Fibroblast of lung (primary cell): ENCODE data around the gene PWWP2B. TPM values are rescaled to one million over a fixed set of nuclear protein-coding genes. Genes with fewer than 3 reads are reported as not detected.

Source experiments
- DNase-seq, 2 donors: peaks; one replicate each; pipeline versions ENCODE4 v3.0.0 to v3.0.0-alpha.2; 2010; ENCODE audit warnings: low read depth in 2 of 2
- H2AFZ ChIP-seq: 2 replicates; pipeline ENCODE4 v1.5.1; 2012; ENCODE audit warnings: low read length, control low read depth, inconsistent platforms
- H3K27ac ChIP-seq: 2 replicates; pipeline ENCODE4 v1.5.1; 2011; ENCODE audit warnings: low read length, control low read depth; ENCODE audit not compliant: insufficient read depth
- H3K27me3 ChIP-seq: 2 replicates; pipeline ENCODE4 v1.5.1; 2011; ENCODE audit warnings: mild to moderate bottlenecking, low read length; ENCODE audit not compliant: control insufficient read depth, insufficient read depth
- H3K36me3 ChIP-seq: 2 replicates; pipeline ENCODE4 v1.5.1; 2011; ENCODE audit warnings: low read length; ENCODE audit not compliant: control insufficient read depth, insufficient read depth
- H3K4me1 ChIP-seq: 2 replicates; pipeline ENCODE4 v1.5.1; 2011; ENCODE audit warnings: low read length; ENCODE audit not compliant: control insufficient read depth, insufficient read depth; ENCODE audit errors: extremely low read depth
- H3K4me2 ChIP-seq: 2 replicates; pipeline ENCODE4 v1.5.1; 2011; ENCODE audit warnings: low read length, control low read depth; ENCODE audit not compliant: insufficient read depth; ENCODE audit errors: extremely low read depth
- H3K4me3 ChIP-seq, 4 experiments: fragments of 200-600 bp in 1 of 4; sonication (generic) in 1 of 4; replicated peaks in 1 of 4; 2 replicates each; pipeline ENCODE4 v1.5.1; 2011 to 2016; ENCODE audit warnings: low read length in 4 of 4, low read depth in 3 of 4, mild to moderate bottlenecking in 3 of 4, control low read depth in 2 of 4, inconsistent platforms in 1 of 4, mixed read lengths in 1 of 4; ENCODE audit not compliant: insufficient read depth in 1 of 4; ENCODE audit errors: control extremely low read depth in 1 of 4
- H3K79me2 ChIP-seq: 2 replicates; pipeline ENCODE4 v1.5.1; 2012; ENCODE audit warnings: mild to moderate bottlenecking, low read length, inconsistent platforms; ENCODE audit not compliant: control insufficient read depth, insufficient read depth
- H3K9ac ChIP-seq: 2 replicates; pipeline ENCODE4 v1.5.1; 2011; ENCODE audit warnings: mild to moderate bottlenecking, low read length, control low read depth; ENCODE audit not compliant: insufficient read depth
- H3K9me3 ChIP-seq: 2 replicates; pipeline ENCODE4 v1.5.1; 2012; ENCODE audit warnings: low read depth, low read length; ENCODE audit not compliant: control insufficient read depth, insufficient read depth
- H4K20me1 ChIP-seq: 2 replicates; pipeline ENCODE4 v1.5.1; 2011; ENCODE audit warnings: low read length; ENCODE audit not compliant: control insufficient read depth, insufficient read depth; ENCODE audit errors: extremely low read depth
- EZH2 ChIP-seq: IDR thresholded peaks from 2 replicates; pipeline ENCODE4 v1.5.1; 2012; ENCODE audit warnings: low read length, control low read depth, mild to moderate bottlenecking; ENCODE audit errors: missing control alignments
- polyA plus RNA-seq, 2 donors: library from polyadenylated mRNA; depleted of rRNA in 1 of 2; stranded (reverse) in 1 of 2; unstranded in 1 of 2; fragments of >200 nt; gene quantifications; 2 replicates each; pipeline ENCODE4 v1.2.1, GENCODE V29; 2011 to 2012; ENCODE audit warnings: missing spikeins in 1 of 2
- total RNA-seq: library from RNA; depleted of rRNA; stranded (reverse); fragments of >200 nt; gene quantifications from 2 replicates; pipeline ENCODE4 v1.2.1, GENCODE V29; 2014
- TF ChIP-seq, protein P1 (sequence below), 2 donors: IDR thresholded peaks in 1 of 2; conservative IDR thresholded peaks in 1 of 2; 1 replicate in 1 of 2; 2 replicates in 1 of 2; pipeline ENCODE4 v1.5.1; 2011 to 2012; ENCODE audit warnings: low read length in 2 of 2, control low read depth in 1 of 2, inconsistent platforms in 1 of 2, low read depth in 1 of 2, mild to moderate bottlenecking in 1 of 2

Gene PWWP2B
- total and polyA plus RNA-seq, 2 donors (not counting 1 experiment from before 2014, with no cell fraction given) = 1.5 to 15.9 TPM

DNA sequence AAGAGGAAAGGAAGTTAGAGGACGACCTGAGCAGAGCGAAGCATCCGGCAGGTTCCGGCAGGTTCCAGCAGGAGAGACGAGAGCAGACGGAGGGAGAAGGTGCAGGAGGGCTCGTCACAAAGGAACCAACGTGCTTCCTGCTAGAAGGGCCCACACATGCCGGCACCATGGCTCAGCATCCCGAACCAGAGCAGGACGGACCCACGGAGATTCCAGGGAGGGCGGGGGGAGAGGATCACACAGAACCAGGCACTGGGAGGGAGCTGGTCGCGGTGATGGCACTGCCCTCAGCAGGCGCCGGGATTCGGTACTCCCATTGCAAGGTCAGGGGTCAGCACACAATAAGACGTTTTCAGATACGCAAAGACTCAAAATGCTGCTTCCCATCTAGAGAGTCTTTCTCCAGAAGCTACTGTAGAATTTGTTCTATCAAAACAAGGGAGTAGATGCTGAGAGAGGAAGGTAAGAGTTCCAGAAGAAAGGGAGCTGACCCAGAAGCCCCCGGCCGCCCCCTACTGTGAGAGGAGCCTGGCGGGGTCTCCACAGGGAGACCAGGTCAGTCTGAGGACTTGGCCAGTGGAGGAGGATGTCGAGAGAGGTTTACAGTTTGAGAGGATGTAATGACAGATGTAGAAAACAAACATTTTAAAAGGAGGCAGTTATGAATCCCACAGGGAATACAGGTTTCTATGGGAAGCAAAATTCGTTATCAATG lies 23.6 kb upstream of the PWWP2B start:
- no peaks in the 10 kb centered on the region for H3K27me3 ChIP-seq
- TF ChIP-seq, protein P1, sequence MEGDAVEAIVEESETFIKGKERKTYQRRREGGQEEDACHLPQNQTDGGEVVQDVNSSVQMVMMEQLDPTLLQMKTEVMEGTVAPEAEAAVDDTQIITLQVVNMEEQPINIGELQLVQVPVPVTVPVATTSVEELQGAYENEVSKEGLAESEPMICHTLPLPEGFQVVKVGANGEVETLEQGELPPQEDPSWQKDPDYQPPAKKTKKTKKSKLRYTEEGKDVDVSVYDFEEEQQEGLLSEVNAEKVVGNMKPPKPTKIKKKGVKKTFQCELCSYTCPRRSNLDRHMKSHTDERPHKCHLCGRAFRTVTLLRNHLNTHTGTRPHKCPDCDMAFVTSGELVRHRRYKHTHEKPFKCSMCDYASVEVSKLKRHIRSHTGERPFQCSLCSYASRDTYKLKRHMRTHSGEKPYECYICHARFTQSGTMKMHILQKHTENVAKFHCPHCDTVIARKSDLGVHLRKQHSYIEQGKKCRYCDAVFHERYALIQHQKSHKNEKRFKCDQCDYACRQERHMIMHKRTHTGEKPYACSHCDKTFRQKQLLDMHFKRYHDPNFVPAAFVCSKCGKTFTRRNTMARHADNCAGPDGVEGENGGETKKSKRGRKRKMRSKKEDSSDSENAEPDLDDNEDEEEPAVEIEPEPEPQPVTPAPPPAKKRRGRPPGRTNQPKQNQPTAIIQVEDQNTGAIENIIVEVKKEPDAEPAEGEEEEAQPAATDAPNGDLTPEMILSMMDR (conservative IDR thresholded peaks at IDR 0.05 in 1 of 2, IDR thresholded peaks at IDR 0.05 in 1 of 2; ENCODE audit: low read depth in 1 of 2, low read length in 2 of 2) = no peak
- TF ChIP-seq EZH2 = no peak
- no peaks in the 10 kb centered on the region for H4K20me1 ChIP-seq
- H3K4me2 ChIP-seq = no peak overlapping the region
- no peak overlapping the region for H3K27ac ChIP-seq
- no peaks in the 10 kb centered on the region for H3K36me3 ChIP-seq
- H3K9me3 ChIP-seq = no peaks in the 10 kb centered on the region
- no peak overlapping the region for H3K9ac ChIP-seq
- H3K79me2 ChIP-seq = no peaks in the 10 kb centered on the region
- no peak overlapping the region for H2AFZ ChIP-seq
- no peaks in the 10 kb centered on the region for H3K4me1 ChIP-seq
- no peak overlapping the region for H3K4me3 ChIP-seq
- DNase-seq = no peak

DNA sequence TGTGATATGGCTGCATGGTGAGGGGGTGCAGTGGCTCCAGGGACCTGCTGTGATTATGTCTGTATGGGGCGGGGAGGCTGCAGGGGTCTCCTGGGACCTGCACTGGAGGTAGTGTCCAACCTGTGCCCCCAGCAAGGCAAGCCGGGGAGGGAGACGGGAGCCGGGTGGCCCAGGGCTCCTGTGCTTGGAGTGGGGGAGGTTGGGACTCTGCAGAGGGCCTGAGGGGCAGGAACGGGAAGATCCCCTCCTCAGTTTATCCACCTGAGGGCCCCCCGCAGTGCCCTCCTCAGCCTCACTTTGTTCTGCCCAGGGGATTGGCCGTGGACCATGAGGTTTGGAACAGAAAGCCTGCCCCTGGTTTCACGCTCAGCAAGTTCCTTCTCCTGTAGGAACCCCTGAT lies 22.8 kb upstream of the PWWP2B start:
- no peaks in the 10 kb centered on the region for H4K20me1 ChIP-seq
- TF ChIP-seq, protein P1 (conservative IDR thresholded peaks at IDR 0.05 in 1 of 2, IDR thresholded peaks at IDR 0.05 in 1 of 2; ENCODE audit: low read depth in 1 of 2, low read length in 2 of 2) = no peak
- no peak for TF ChIP-seq EZH2
- no peaks in the 10 kb centered on the region for H3K4me1 ChIP-seq
- H3K36me3 ChIP-seq = no peaks in the 10 kb centered on the region
- no peaks in the 10 kb centered on the region for H3K79me2 ChIP-seq
- no peak overlapping the region for H3K9ac ChIP-seq
- no peak overlapping the region for H3K27ac ChIP-seq
- no peak overlapping the region for H3K4me3 ChIP-seq
- H3K9me3 ChIP-seq = no peaks in the 10 kb centered on the region
- H3K27me3 ChIP-seq = no peaks in the 10 kb centered on the region
- no peak overlapping the region for H2AFZ ChIP-seq
- DNase-seq = no peak
- no peak overlapping the region for H3K4me2 ChIP-seq

GRCh38 chr10:132374612-132375011 lies 22.4 kb upstream of the PWWP2B start:
- no peak for TF ChIP-seq EZH2
- TF ChIP-seq, protein P1 (conservative IDR thresholded peaks at IDR 0.05 in 1 of 2, IDR thresholded peaks at IDR 0.05 in 1 of 2; ENCODE audit: low read depth in 1 of 2, low read length in 2 of 2) = no peak
- Histone ChIP-seq H3K36me3 (no peaks in the 10 kb centered on the region), H3K79me2 (no peaks in the 10 kb centered on the region), H3K9me3 (no peaks in the 10 kb centered on the region), H3K9ac (no peak overlapping the region), H3K27ac (no peak overlapping the region), H3K4me3 (no peak overlapping the region), H3K4me1 (no peaks in the 10 kb centered on the region), H2AFZ (no peak overlapping the region), H4K20me1 (no peaks in the 10 kb centered on the region), H3K27me3 (no peaks in the 10 kb centered on the region), H3K4me2 (no peak overlapping the region)
- DNase-seq = no peak
